Neuronal stem cell (in vitro differentiated cells): ENCODE results near the gene MMP17.
"Not testable (repeated sequence)": the region's sequence is repeated elsewhere in the genome, so short reads cannot be mapped to it uniquely, and the experiment has no call there.

ENCODE experiments used
- DNase-seq: peaks from one replicate; pipeline ENCODE4 v3.0.0-alpha.2; 2013; ENCODE audit warnings: low spot score
- H2AFZ ChIP-seq: one replicate; pipeline ENCODE4 v1.6.1; 2013; ENCODE audit warnings: mild to moderate bottlenecking, low read length, inconsistent platforms
- H2AK5ac ChIP-seq: 2 replicates; pipeline ENCODE4 v1.6.1; 2013; ENCODE audit warnings: low read depth, mild to moderate bottlenecking, inconsistent platforms, low read length, moderate library complexity, mixed read lengths
- H2BK120ac ChIP-seq: 2 replicates; pipeline ENCODE4 v1.6.1; 2013; ENCODE audit warnings: low read depth, mild to moderate bottlenecking, inconsistent platforms, low read length, moderate library complexity, mixed read lengths
- H2BK12ac ChIP-seq: one replicate; pipeline ENCODE4 v1.6.1; 2013; ENCODE audit warnings: low read length, inconsistent platforms
- H2BK15ac ChIP-seq: 2 replicates; pipeline ENCODE4 v1.6.1; 2013; ENCODE audit warnings: mild to moderate bottlenecking, low read length, inconsistent platforms, mixed read lengths
- H2BK5ac ChIP-seq: one replicate; pipeline ENCODE4 v1.6.1; 2013; ENCODE audit warnings: inconsistent platforms, mild to moderate bottlenecking, low read length, moderate library complexity
- H3K14ac ChIP-seq: one replicate; pipeline ENCODE4 v1.6.1; 2013; ENCODE audit warnings: low read length, inconsistent platforms
- H3K18ac ChIP-seq: 2 replicates; pipeline ENCODE4 v1.6.1; 2013; ENCODE audit warnings: low read length, inconsistent platforms
- H3K23ac ChIP-seq: 2 replicates; pipeline ENCODE4 v1.6.1; 2013; ENCODE audit warnings: low read depth, mild to moderate bottlenecking, mixed read lengths, low read length, inconsistent platforms; ENCODE audit not compliant: poor library complexity
- H3K27ac ChIP-seq: replicated peaks from 3 replicates; pipeline ENCODE4 v1.5.1; 2013; ENCODE audit warnings: low read length, inconsistent platforms
- H3K27me3 ChIP-seq, 3 experiments: 2 replicates each; pipeline ENCODE4 v1.6.1; 2013; ENCODE audit warnings: low read length in 3 of 3, mild to moderate bottlenecking in 2 of 3, inconsistent platforms in 1 of 3, low read depth in 1 of 3, mixed read lengths in 1 of 3, moderate library complexity in 1 of 3; ENCODE audit not compliant: control insufficient read depth in 3 of 3, insufficient read depth in 3 of 3
- H3K36me3 ChIP-seq, 2 donors: replicated peaks in 1 of 2; 2 replicates each; pipeline ENCODE4 v1.6.1; 2013; ENCODE audit warnings: low read length in 2 of 2; ENCODE audit not compliant: control insufficient read depth in 2 of 2, insufficient read depth in 2 of 2
- H3K4ac ChIP-seq: 2 replicates; pipeline ENCODE4 v1.6.1; 2013; ENCODE audit warnings: inconsistent platforms, mild to moderate bottlenecking, low read length, moderate library complexity
- H3K4me1 ChIP-seq, 2 donors: 1 replicate in 1 of 2; 2 replicates in 1 of 2; pipeline ENCODE4 v1.6.1; 2013; ENCODE audit warnings: low read length in 2 of 2, low read depth in 1 of 2; ENCODE audit not compliant: control insufficient read depth in 2 of 2, insufficient read depth in 1 of 2
- H3K4me2 ChIP-seq: one replicate; pipeline ENCODE4 v1.6.1; 2013; ENCODE audit warnings: mild to moderate bottlenecking, low read length, inconsistent platforms; ENCODE audit not compliant: insufficient read depth, poor library complexity, severe bottlenecking
- H3K4me3 ChIP-seq, 2 donors: 2 replicates each; pipeline ENCODE4 v1.5.1; 2013; ENCODE audit warnings: low read length in 2 of 2, mild to moderate bottlenecking in 2 of 2, inconsistent platforms in 1 of 2, moderate library complexity in 1 of 2
- H3K79me1 ChIP-seq: one replicate; pipeline ENCODE4 v1.6.1; 2013; ENCODE audit warnings: low read depth, mild to moderate bottlenecking, inconsistent platforms, low read length, moderate library complexity
- H3K9ac ChIP-seq: one replicate; pipeline ENCODE4 v1.6.1; 2013; ENCODE audit warnings: mild to moderate bottlenecking, low read depth, low read length, inconsistent platforms; ENCODE audit not compliant: poor library complexity
- H3K9me3 ChIP-seq, 2 donors: replicated peaks in 1 of 2; 2 replicates each; pipeline versions ENCODE3 to v1.6.1; 2013; ENCODE audit warnings: low read length in 2 of 2, mild to moderate bottlenecking in 2 of 2, inconsistent platforms in 1 of 2, low read depth in 1 of 2, mixed read lengths in 1 of 2, moderate library complexity in 1 of 2; ENCODE audit not compliant: control insufficient read depth in 2 of 2, insufficient read depth in 1 of 2
- H4K8ac ChIP-seq: one replicate; pipeline ENCODE4 v1.6.1; 2013; ENCODE audit warnings: low read depth, mild to moderate bottlenecking, inconsistent platforms, low read length, moderate library complexity
- H4K91ac ChIP-seq: one replicate; pipeline ENCODE4 v1.6.1; 2013; ENCODE audit warnings: low read length, low read depth, mild to moderate bottlenecking, inconsistent platforms; ENCODE audit not compliant: poor library complexity
- WGBS, 2 donors: extraction: QIAGEN DNeasy Blood & Tissue Kit; methylation state at CpG; one replicate each; pipeline ENCODE4 v1.1.7; 2013; ENCODE audit warnings: missing lambda C conversion rate in 2 of 2, mixed read lengths in 1 of 2; ENCODE audit not compliant: insufficient read length in 2 of 2, insufficient replicate concordance in 1 of 2; ENCODE audit errors: extremely low coverage in 2 of 2; 5-methylcytosine and 5-hydroxymethylcytosine counted together

MMP17 gene

GRCh38 chr12:131806674-131807073 lies 21.5 kb upstream of the MMP17 start:
- DNase-seq, result no peak

GRCh38 chr12:131808744-131809371 lies 19.3 kb upstream of the MMP17 start:
- Histone ChIP-seq H3K9me3 (peaks cover 3 to 4% of the 10 kb centered on the region in 2 donors), H4K91ac (no peak overlapping the region), H3K4ac (no peak overlapping the region), H3K14ac (no peak overlapping the region), H3K23ac (no peak overlapping the region), H4K8ac (no peak overlapping the region), H2AK5ac (no peak overlapping the region), H3K36me3 (peaks cover 0 to 3% of the 10 kb centered on the region in 2 donors), H3K27me3 (no peaks in the 10 kb centered on the region), H2BK5ac (no peak overlapping the region), H3K79me1 (no peaks in the 10 kb centered on the region), H2BK15ac (no peak overlapping the region), H3K4me3 (no peak overlapping the region), H3K4me1 (peaks cover 0 to under 1% of the 10 kb centered on the region in 2 donors), H3K4me2 (no peak overlapping the region), H2BK120ac (no peak overlapping the region), H3K27ac (no peak overlapping the region), H2BK12ac (no peak overlapping the region), H3K18ac (peak overlapping the region; percentile 48), H2AFZ (no peak overlapping the region), H3K9ac (no peak overlapping the region)
- no CpG with 5 or more reads among the region's 44 CpGs for WGBS, 2 donors
- no peak for DNase-seq

More at GRCh38 chr12:131806674-131807073, 21.5 kb upstream of the MMP17 start:
- no peak overlapping the region for H2BK5ac ChIP-seq
- no peak overlapping the region for H3K14ac ChIP-seq
- H3K27me3 ChIP-seq, result no peaks in the 10 kb centered on the region
- no peak overlapping the region for H3K9ac ChIP-seq
- no peak overlapping the region for H2AK5ac ChIP-seq
- H2AFZ ChIP-seq, result no peak overlapping the region
- WGBS, 2 donors, result no CpG with 5 or more reads among the region's 7 CpGs
- peaks cover 0 to 2% of the 10 kb centered on the region in 2 donors for H3K4me1 ChIP-seq
- no peak overlapping the region for H3K4me2 ChIP-seq
- peaks cover 6 to 13% of the 10 kb centered on the region in 2 donors for H3K36me3 ChIP-seq
- no peak overlapping the region for H3K4ac ChIP-seq
- H3K79me1 ChIP-seq, result no peaks in the 10 kb centered on the region
- no peak overlapping the region for H3K18ac ChIP-seq
- no peak overlapping the region for H3K4me3 ChIP-seq
- no peak overlapping the region for H4K8ac ChIP-seq
- H3K27ac ChIP-seq, result no peak overlapping the region
- no peak overlapping the region for H2BK12ac ChIP-seq
- H3K23ac ChIP-seq, result no peak overlapping the region
- H2BK120ac ChIP-seq, result no peak overlapping the region
- no peak overlapping the region for H4K91ac ChIP-seq
- no peak overlapping the region for H2BK15ac ChIP-seq
- H3K9me3 ChIP-seq, result peaks cover 0 to 4% of the 10 kb centered on the region in 2 donors

- H2AFZ ChIP-seq, H4K8ac ChIP-seq, H3K9ac ChIP-seq, H3K27ac ChIP-seq, H3K36me3 ChIP-seq, H2BK15ac ChIP-seq, H3K23ac ChIP-seq, H3K4me1 ChIP-seq, H2BK120ac ChIP-seq, H3K18ac ChIP-seq, H3K27me3 ChIP-seq, H4K91ac ChIP-seq, H3K79me1 ChIP-seq, H2AK5ac ChIP-seq, H3K4me2 ChIP-seq, DNase-seq, H2BK12ac ChIP-seq, H3K14ac ChIP-seq, H3K9me3 ChIP-seq, H2BK5ac ChIP-seq, H3K4ac ChIP-seq, H3K4me3 ChIP-seq: not testable (repeated sequence)
- WGBS, 2 donors, result no CpG with 5 or more reads among the region's 9 CpGs
Measured at GRCh38 chr12:131809476-131810254, 18.5 kb upstream of the MMP17 start.

- Histone ChIP-seq H2BK15ac (no peak overlapping the region), H2BK12ac (no peak overlapping the region), H3K36me3 (peaks cover 0 to 3% of the 10 kb centered on the region in 2 donors), H3K18ac (no peak overlapping the region), H3K4me2 (no peak overlapping the region), H3K9me3 (peaks cover 3 to 4% of the 10 kb centered on the region in 2 donors), H3K9ac (no peak overlapping the region), H4K8ac (peak overlapping the region; percentile 82), H2BK5ac (no peak overlapping the region), H3K27ac (no peak overlapping the region), H3K4ac (no peak overlapping the region), H4K91ac (no peak overlapping the region), H2AFZ (no peak overlapping the region), H3K4me3 (no peak overlapping the region), H3K23ac (no peak overlapping the region), H3K27me3 (no peaks in the 10 kb centered on the region), H2AK5ac (no peak overlapping the region), H2BK120ac (no peak overlapping the region), H3K79me1 (no peaks in the 10 kb centered on the region), H3K14ac (peak overlapping the region; percentile 38), H3K4me1 (no peaks in the 10 kb centered on the region)
- DNase-seq, result no peak
- no CpG with 5 or more reads among the region's 13 CpGs for WGBS, 2 donors
Measured at GRCh38 chr12:131810726-131811125, 17.5 kb upstream of the MMP17 start.
